HepG2 (cell line): ENCODE measurements around the gene ALB. TPM values are rescaled to one million over a fixed set of nuclear protein-coding genes. Genes with fewer than 3 reads are reported as not detected.

Experiments
- ATAC-seq: fragments of 200-7000 bp; cut with Tn5 transposase; 3 replicates; pipeline ENCODE4 v1.9.1; 2020; ENCODE audit warnings: mild to moderate bottlenecking, moderate library complexity
- BruUV-seq: library from RNA; stranded (reverse); fragments of 400-500 nt; replicated peaks from 2 replicates; lab custom pipeline; 2021; lab: Mats Ljungman, UMichigan
- CTCF ChIA-PET: fragments of 300-600 bp; formaldehyde crosslinking; extraction: SDS; loops from one replicate; lab custom pipeline; 2021; ENCODE audit warnings: low total read pairs, inconsistent platforms, low intra/inter-chr PET ratio; lab: Yijun Ruan, JAX
- POLR2A ChIA-PET: fragments of 350-600 bp; sonication (Branson Sonifier 250); formaldehyde crosslinking; loops from one replicate; lab custom pipeline; 2020; ENCODE audit warnings: antibody characterized with exemption, inconsistent platforms; lab: Yijun Ruan, JAX
- DNase-seq: peaks from one replicate; pipeline ENCODE4 v3.0.0-alpha.2; 2015; ENCODE audit warnings: low spot score
- FAIRE-seq: peaks from 3 replicates; lab custom pipeline; 2011; peaks lifted over from hg19 to GRCh38; lab: Jason Lieb, UNC
- H2AFZ ChIP-seq: one replicate; pipeline ENCODE4 v1.6.1; 2011; ENCODE audit warnings: low read length, inconsistent platforms
- H3K27ac ChIP-seq: fragments of 300-600 bp; 3 replicates; pipeline ENCODE4 v1.8.0; 2011; ENCODE audit warnings: mixed run types, mild to moderate bottlenecking, mixed read lengths, low read length, inconsistent platforms; ENCODE audit not compliant: insufficient read depth; ENCODE audit errors: extremely low read length
- H3K27me3 ChIP-seq, 2 experiments: fragments of 200-600 bp in 1 of 2; 2 replicates in 1 of 2; 3 replicates in 1 of 2; pipeline versions ENCODE4 v1.6.0 to v1.8.0; 2011; ENCODE audit warnings: low read length in 2 of 2, mild to moderate bottlenecking in 2 of 2, moderate library complexity in 2 of 2, inconsistent platforms in 1 of 2; ENCODE audit not compliant: insufficient read depth in 2 of 2, control insufficient read depth in 1 of 2
- H3K36me3 ChIP-seq, 2 experiments: fragments of 200-600 bp in 1 of 2; replicated peaks in 1 of 2; 2 replicates in 1 of 2; 3 replicates in 1 of 2; pipeline versions ENCODE4 v1.5.1 to v1.8.0; 2011; ENCODE audit warnings: low read length in 2 of 2, inconsistent platforms in 1 of 2; ENCODE audit not compliant: insufficient read depth in 2 of 2, control insufficient read depth in 1 of 2
- H3K4me1 ChIP-seq: 2 replicates; pipeline ENCODE4 v1.5.1; 2012; ENCODE audit warnings: low read length, inconsistent platforms; ENCODE audit not compliant: insufficient read depth
- H3K4me2 ChIP-seq: 2 replicates; pipeline ENCODE4 v1.6.0; 2011; ENCODE audit warnings: low read depth, low read length, inconsistent platforms
- H3K4me3 ChIP-seq, 3 experiments: fragments of 200-600 bp in 1 of 3; sonication (generic), shearing (Covaris generic) in 1 of 3; replicated peaks in 1 of 3; 2 replicates each; pipeline ENCODE4 v1.5.1; 2011 to 2016; ENCODE audit warnings: low read length in 3 of 3, inconsistent platforms in 2 of 3, low read depth in 2 of 3, mild to moderate bottlenecking in 2 of 3, control low read depth in 1 of 3, mixed read lengths in 1 of 3; ENCODE audit not compliant: insufficient read depth in 1 of 3
- H3K79me2 ChIP-seq: one replicate; pipeline ENCODE4 v1.6.1; 2011; ENCODE audit warnings: low read length, inconsistent platforms; ENCODE audit not compliant: insufficient read depth
- H3K9ac ChIP-seq: 2 replicates; pipeline ENCODE4 v1.6.0; 2011; ENCODE audit warnings: mild to moderate bottlenecking, low read depth, low read length, inconsistent platforms; ENCODE audit not compliant: insufficient read depth
- H3K9me3 ChIP-seq: 2 replicates; pipeline ENCODE4 v1.5.1; 2012; ENCODE audit warnings: mild to moderate bottlenecking, low read length
- H4K20me1 ChIP-seq: 2 replicates; pipeline ENCODE4 v1.6.0; 2011; ENCODE audit warnings: inconsistent platforms, mild to moderate bottlenecking, low read length, moderate library complexity; ENCODE audit not compliant: insufficient read depth
- AFF4 ChIP-seq: sonication (generic); formaldehyde crosslinking; IDR thresholded peaks from 2 replicates; pipeline ENCODE4 v1.4.0; 2020; ENCODE audit warnings: missing genetic modification reagents
- MBD4 ChIP-seq: IDR thresholded peaks from 2 replicates; pipeline ENCODE4 v1.6.1; 2012; ENCODE audit warnings: low read length, inconsistent platforms, borderline replicate concordance
- NONO ChIP-seq, 2 experiments: fragments of 450-650 bp in 1 of 2; sonication (generic) in 1 of 2; formaldehyde crosslinking in 1 of 2; IDR thresholded peaks in 1 of 2; conservative IDR thresholded peaks in 1 of 2; 2 replicates each; pipeline versions ENCODE4 v1.6.1 to v1.8.0; 2017 to 2022; ENCODE audit warnings: mild to moderate bottlenecking in 1 of 2, missing genetic modification reagents in 1 of 2, moderate library complexity in 1 of 2
- NR2F2 ChIP-seq: IDR thresholded peaks from 2 replicates; pipeline ENCODE4 v1.6.1; 2012; ENCODE audit warnings: low read depth, inconsistent platforms, borderline replicate concordance
- RBFOX2 ChIP-seq: fragments of 200-400 bp; formaldehyde crosslinking; IDR thresholded peaks from 2 replicates; pipeline ENCODE4 v1.6.1; 2017; ENCODE audit warnings: low read depth, mild to moderate bottlenecking, low read length
- RBM22 ChIP-seq: fragments of 200-400 bp; formaldehyde crosslinking; optimal IDR thresholded peaks from 2 replicates; pipeline ENCODE3; 2017; ENCODE audit warnings: mild to moderate bottlenecking, low read length, moderate library complexity
- TGIF2 ChIP-seq: IDR thresholded peaks from 2 replicates; pipeline ENCODE4 v1.6.1; 2016; ENCODE audit warnings: control low read depth, missing compliant biosample characterization
- ZBTB34 ChIP-seq: sonication (generic); formaldehyde crosslinking; IDR thresholded peaks from 2 replicates; pipeline ENCODE4 v1.8.0; 2022; ENCODE audit warnings: mild to moderate bottlenecking, missing genetic modification reagents
- ZNF503 ChIP-seq: sonication (generic); formaldehyde crosslinking; IDR thresholded peaks from 2 replicates; pipeline ENCODE4 v1.4.0; 2020; ENCODE audit warnings: missing genetic modification reagents
- ZNF639 ChIP-seq: conservative IDR thresholded peaks from 2 replicates; pipeline ENCODE4 v1.6.1; 2018; ENCODE audit warnings: missing genetic modification reagents
- WGBS: methylation state at CpG from one replicate; pipeline ENCODE4 v1.1.6; 2017; ENCODE audit warnings: low lambda C conversion rate; 5-methylcytosine and 5-hydroxymethylcytosine counted together
- in situ Hi-C: cut with HindIII; loops from 2 replicates; pipeline ENCODE4 v1.10.0; 2017; ENCODE audit warnings: low pct_unique_long_range_greater_than_20kb; ENCODE audit not compliant: extremely low pct_ligation_motif_present
- intact Hi-C: fragments of 100-400 bp; cut with micrococcal nuclease; formaldehyde crosslinking; loops from one replicate; pipeline ENCODE4 v1.10.0; 2022; ENCODE audit not compliant: unreplicated experiment
- polyA plus RNA-seq, 8 experiments: library from polyadenylated mRNA; depleted of rRNA in 3 of 8; stranded (reverse) in 7 of 8; unstranded in 1 of 8; fragments of >200 nt; fragmentation: Illumina TruSeq in 4 of 8; extraction: Trizol in 4 of 8; gene quantifications; 2 replicates each; pipeline versions ENCODE4 v1.2.1 to v1.2.3, GENCODE V29; 2011 to 2016; ENCODE audit warnings: low read depth in 4 of 8, missing spikeins in 1 of 8, mixed read lengths in 1 of 8; ENCODE audit not compliant: insufficient read depth in 1 of 8
- total RNA-seq, 5 experiments: library from RNA; depleted of rRNA; stranded (reverse); fragments of >200 nt; fragmentation: Illumina TruSeq; extraction: Trizol; gene quantifications; 2 replicates each; pipeline ENCODE4 v1.2.3, GENCODE V29; 2016; ENCODE audit warnings: low read depth in 1 of 5

ALB gene
- total and polyA plus RNA-seq, 2 of the 13 experiments (the other 11 are each of a cell fraction or from before 2014, with no cell fraction given) = 22,259 to 22,625 TPM

- TF ChIP-seq NONO (IDR thresholded peaks at IDR 0.05) (no peak), NONO (CRISPR knock-in tag; conservative IDR thresholded peaks at IDR 0.05) (0 out of 2 replicates have a peak, but pooled peaks have one; percentile 15), NR2F2 (0 out of 2 replicates have a peak, but pooled peaks have one; percentile 4), MBD4 (peak; percentile 80; the same call in 1 of the 2 replicates)
Observed at GRCh38 chr4:73418677-73419076, 14.6 kb downstream of the ALB start (continued).

GRCh38 chr4:73419106-73420038, 15.3 kb downstream of the ALB start:
- Histone ChIP-seq H3K27ac (peak overlapping the region; percentile 89), H3K4me3 (peak overlapping the region in 1 of 3 experiments; percentile 2; a peak in 2 of 6 replicates), H3K4me1 (peaks cover 32% of the 10 kb centered on the region), H2AFZ (no peak overlapping the region), H3K27me3 (no peaks in the 10 kb centered on the region), H3K9me3 (no peaks in the 10 kb centered on the region), H3K4me2 (0 out of 2 replicates have a peak overlapping the region, but pooled peaks have one; percentile 16), H3K9ac (no peak overlapping the region), H4K20me1 (peaks cover 3% of the 10 kb centered on the region), H3K79me2 (peaks cover 14% of the 10 kb centered on the region), H3K36me3 (peaks cover 8 to 37% of the 10 kb centered on the region in 2 experiments; a peak in 4 of 5 replicates)
- POLR2A ChIA-PET = interaction anchor here (0.9 to 7.8 kb wide), 8 partner anchors 9 to 78 kb away, joined by 3 to 85 read pairs (median 6); partner anchors contain the start of gene ALB
- FAIRE-seq (no peak), DNase-seq (no peak), ATAC-seq (no peak)
- in situ Hi-C loops (no loop called here), intact Hi-C loops (no loop called here)
- CTCF ChIA-PET = interaction anchor here (1.2 kb wide), 1 partner anchor 27 kb away, joined by 3 read pairs; no protein-coding TSS in a partner anchor
- WGBS = 71% methylated on average over 7 of the region's 7 CpGs
- no TSS peak for BruUV-seq
- TF ChIP-seq ZBTB34 (CRISPR knock-in tag) = no peak; the same call in 1 of the 2 replicates
- TF ChIP-seq RBM22 = peak; percentile 99
- no peak for TF ChIP-seq ZNF503
- peak; percentile 70 for TF ChIP-seq RBFOX2
- no peak for TF ChIP-seq TGIF2 (CRISPR knock-in tag)
- no peak for TF ChIP-seq ZNF639 (CRISPR knock-in tag)
- peak; percentile 83; the same call in 1 of the 2 replicates for TF ChIP-seq AFF4 (CRISPR knock-in tag)
